OCI-LY1 (cell line): ENCODE data around the gene DDX4.

ENCODE experiments used
- H2AFZ ChIP-seq: fragments of 200-600 bp; sonication (generic), shearing (Covaris generic); 2 replicates; pipeline ENCODE4 v1.6.0; 2014; ENCODE audit warnings: antibody characterized with exemption, mild to moderate bottlenecking, low read length
- H3F3A ChIP-seq: fragments of 200-600 bp; sonication (generic), shearing (Covaris generic); 2 replicates; pipeline ENCODE4 v1.6.0; 2014; ENCODE audit warnings: mild to moderate bottlenecking, antibody characterized with exemption, low read length, moderate library complexity; ENCODE audit not compliant: insufficient read depth
- H3K27ac ChIP-seq: fragments of 200-600 bp; sonication (generic); 2 replicates; pipeline ENCODE4 v1.5.1; 2014; ENCODE audit warnings: low read length, mixed run types, mild to moderate bottlenecking, low read depth; ENCODE audit not compliant: poor library complexity, severe bottlenecking
- H3K27me3 ChIP-seq: fragments of 200-600 bp; sonication (generic); 2 replicates; pipeline ENCODE4 v1.6.0; 2014; ENCODE audit warnings: antibody characterized with exemption, mild to moderate bottlenecking, low read length, moderate library complexity; ENCODE audit not compliant: insufficient read depth
- H3K36me3 ChIP-seq: fragments of 200-600 bp; sonication (generic); 2 replicates; pipeline ENCODE4 v1.6.1; 2014; ENCODE audit warnings: mild to moderate bottlenecking, antibody characterized with exemption, low read length, moderate library complexity, mixed read lengths; ENCODE audit not compliant: insufficient read depth
- H3K4me1 ChIP-seq: fragments of 200-600 bp; sonication (generic); 2 replicates; pipeline ENCODE4 v1.5.1; 2014; ENCODE audit warnings: mild to moderate bottlenecking, low read length, moderate library complexity; ENCODE audit not compliant: insufficient read depth, severe bottlenecking
- H3K4me2 ChIP-seq: fragments of 200-600 bp; sonication (generic), shearing (Covaris generic); 2 replicates; pipeline ENCODE4 v1.6.1; 2014; ENCODE audit warnings: low read length
- H3K4me3 ChIP-seq: fragments of 200-600 bp; sonication (generic); 2 replicates; pipeline ENCODE4 v1.5.1; 2014; ENCODE audit warnings: low read length, low read depth, mild to moderate bottlenecking, mixed read lengths; ENCODE audit not compliant: poor library complexity, severe bottlenecking
- H3K79me2 ChIP-seq: fragments of 200-600 bp; shearing (Covaris generic); 2 replicates; pipeline ENCODE4 v1.6.1; 2016; ENCODE audit warnings: mixed run types, low read length, mixed read lengths; ENCODE audit not compliant: insufficient read depth
- H3K9ac ChIP-seq: fragments of 200-600 bp; sonication (generic), shearing (Covaris generic); 2 replicates; pipeline ENCODE4 v1.6.1; 2014; ENCODE audit warnings: mild to moderate bottlenecking, low read length, mixed read lengths
- H3K9me2 ChIP-seq: fragments of 200-600 bp; sonication (generic), shearing (Covaris generic); 2 replicates; pipeline ENCODE4 v1.6.1; 2014; ENCODE audit warnings: low read depth, mild to moderate bottlenecking, low read length, mixed read lengths
- H3K9me3 ChIP-seq: fragments of 200-600 bp; shearing (Covaris generic); 2 replicates; pipeline ENCODE4 v1.6.1; 2014; ENCODE audit warnings: low read length, mixed read lengths
- H4K20me1 ChIP-seq: fragments of 200-600 bp; sonication (generic), shearing (Covaris generic); 2 replicates; pipeline ENCODE4 v1.6.0; 2016; ENCODE audit warnings: mild to moderate bottlenecking, low read length; ENCODE audit not compliant: insufficient read depth
- EZH2 ChIP-seq: fragments of 200-600 bp; sonication (generic), shearing (Covaris generic); IDR thresholded peaks from 2 replicates; pipeline ENCODE4 v1.8.0; 2017; ENCODE audit warnings: borderline replicate concordance, mixed run types, mild to moderate bottlenecking, antibody characterized with exemption, low read length, moderate library complexity, mixed read lengths
- TF ChIP-seq, protein P1 (sequence below): fragments of 200-600 bp; sonication (generic), shearing (Covaris generic); IDR thresholded peaks from 2 replicates; pipeline ENCODE4 v1.5.1; 2017; ENCODE audit warnings: mild to moderate bottlenecking, antibody characterized with exemption, low read length, moderate library complexity, mixed read lengths

The DDX4 gene

DNA sequence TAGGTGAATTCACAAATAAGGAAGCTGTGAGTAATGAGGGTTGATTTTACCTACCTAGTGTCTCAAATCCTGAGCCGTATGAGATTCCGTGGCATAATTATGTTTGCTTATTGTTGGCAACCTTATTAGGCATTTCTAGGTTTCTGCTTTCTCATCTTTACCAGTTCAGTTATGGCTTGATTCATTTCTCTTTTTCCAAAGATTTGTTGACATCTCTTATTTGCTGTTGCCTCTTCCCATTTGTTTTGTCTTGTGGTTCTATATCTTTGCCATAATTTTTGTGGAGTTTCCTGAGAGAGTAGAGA is 113.8 kb downstream of the DDX4 start:
- no peak overlapping the region for H3K9ac ChIP-seq
- H3K4me1 ChIP-seq: no peaks in the 10 kb centered on the region
- no peaks in the 10 kb centered on the region for H3F3A ChIP-seq
- H2AFZ ChIP-seq: no peak overlapping the region
- no peaks in the 10 kb centered on the region for H3K79me2 ChIP-seq
- no peaks in the 10 kb centered on the region for H3K27me3 ChIP-seq
- no peaks in the 10 kb centered on the region for H3K36me3 ChIP-seq
- H3K4me2 ChIP-seq: no peak overlapping the region
- H3K9me2 ChIP-seq: no peaks in the 10 kb centered on the region
- H3K4me3 ChIP-seq: no peak overlapping the region
- no peaks in the 10 kb centered on the region for H4K20me1 ChIP-seq
- H3K27ac ChIP-seq: no peak overlapping the region
- H3K9me3 ChIP-seq: no peaks in the 10 kb centered on the region
- TF ChIP-seq, protein P1, sequence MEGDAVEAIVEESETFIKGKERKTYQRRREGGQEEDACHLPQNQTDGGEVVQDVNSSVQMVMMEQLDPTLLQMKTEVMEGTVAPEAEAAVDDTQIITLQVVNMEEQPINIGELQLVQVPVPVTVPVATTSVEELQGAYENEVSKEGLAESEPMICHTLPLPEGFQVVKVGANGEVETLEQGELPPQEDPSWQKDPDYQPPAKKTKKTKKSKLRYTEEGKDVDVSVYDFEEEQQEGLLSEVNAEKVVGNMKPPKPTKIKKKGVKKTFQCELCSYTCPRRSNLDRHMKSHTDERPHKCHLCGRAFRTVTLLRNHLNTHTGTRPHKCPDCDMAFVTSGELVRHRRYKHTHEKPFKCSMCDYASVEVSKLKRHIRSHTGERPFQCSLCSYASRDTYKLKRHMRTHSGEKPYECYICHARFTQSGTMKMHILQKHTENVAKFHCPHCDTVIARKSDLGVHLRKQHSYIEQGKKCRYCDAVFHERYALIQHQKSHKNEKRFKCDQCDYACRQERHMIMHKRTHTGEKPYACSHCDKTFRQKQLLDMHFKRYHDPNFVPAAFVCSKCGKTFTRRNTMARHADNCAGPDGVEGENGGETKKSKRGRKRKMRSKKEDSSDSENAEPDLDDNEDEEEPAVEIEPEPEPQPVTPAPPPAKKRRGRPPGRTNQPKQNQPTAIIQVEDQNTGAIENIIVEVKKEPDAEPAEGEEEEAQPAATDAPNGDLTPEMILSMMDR: no peak
- no peak for TF ChIP-seq EZH2

DNA sequence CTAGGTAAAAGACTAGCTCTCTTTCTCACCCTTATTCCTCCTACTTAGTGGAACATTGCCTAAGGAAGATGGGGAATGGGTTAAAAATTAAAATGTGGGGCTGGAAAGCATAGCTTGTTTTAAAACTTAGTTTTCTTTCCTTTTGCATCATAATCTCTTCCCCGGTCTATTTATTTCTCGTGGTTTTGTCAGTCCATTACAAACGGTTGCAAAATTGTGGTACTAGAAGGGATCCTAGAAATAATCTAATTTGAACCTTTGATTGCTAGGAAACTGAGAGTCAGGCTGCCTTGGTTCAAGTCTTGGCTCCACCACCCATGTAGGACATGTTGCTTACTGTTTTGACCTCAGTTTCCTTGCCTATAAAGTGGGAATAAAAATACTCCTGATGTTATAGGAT is 114.6 kb downstream of the DDX4 start:
- Histone ChIP-seq H2AFZ (no peak overlapping the region), H4K20me1 (no peaks in the 10 kb centered on the region), H3K79me2 (no peaks in the 10 kb centered on the region), H3K4me1 (no peaks in the 10 kb centered on the region), H3K36me3 (no peaks in the 10 kb centered on the region), H3K9ac (no peak overlapping the region), H3F3A (no peaks in the 10 kb centered on the region), H3K27me3 (no peaks in the 10 kb centered on the region), H3K4me3 (no peak overlapping the region), H3K9me3 (no peaks in the 10 kb centered on the region), H3K27ac (no peak overlapping the region), H3K4me2 (no peak overlapping the region), H3K9me2 (no peaks in the 10 kb centered on the region)
- TF ChIP-seq, protein P1: no peak
- TF ChIP-seq EZH2: no peak

DNA sequence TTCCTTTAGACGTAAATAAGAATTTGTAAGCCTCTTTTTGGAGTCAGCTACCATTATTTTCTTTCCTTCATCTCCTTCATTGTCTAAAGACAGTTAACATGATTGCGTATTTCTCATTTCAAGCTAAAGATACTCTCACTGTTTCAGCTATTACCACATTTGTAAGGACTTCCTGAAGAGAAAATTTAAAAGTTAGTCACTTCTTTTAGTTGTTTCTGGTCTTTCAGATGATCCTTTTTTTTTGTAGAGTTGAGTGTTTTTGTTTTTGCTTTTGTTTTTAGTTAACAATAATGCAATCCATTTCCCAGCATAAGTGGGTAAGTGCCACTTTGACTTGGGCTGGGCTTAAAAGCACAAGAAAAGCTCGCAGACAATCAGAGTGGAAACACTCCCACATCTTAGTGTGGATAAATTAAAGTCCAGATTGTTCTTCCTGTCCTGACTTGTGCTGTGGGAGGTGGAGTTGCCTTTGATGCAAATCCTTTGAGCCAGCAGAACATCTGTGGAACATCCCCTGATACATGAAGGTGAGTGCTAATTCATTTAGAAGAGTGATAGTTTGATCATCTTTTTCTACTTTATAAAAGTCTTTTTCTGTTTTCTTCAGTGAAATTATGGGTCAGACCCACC is 115.3 kb downstream of the DDX4 start:
- H4K20me1 ChIP-seq: no peaks in the 10 kb centered on the region
- no peak overlapping the region for H3K9ac ChIP-seq
- no peaks in the 10 kb centered on the region for H3K36me3 ChIP-seq
- H3K9me3 ChIP-seq: no peaks in the 10 kb centered on the region
- H3K4me1 ChIP-seq: no peaks in the 10 kb centered on the region
- H3K79me2 ChIP-seq: no peaks in the 10 kb centered on the region
- H3K4me3 ChIP-seq: no peak overlapping the region
- no peak overlapping the region for H3K27ac ChIP-seq
- H3K9me2 ChIP-seq: no peaks in the 10 kb centered on the region
- no peak overlapping the region for H3K4me2 ChIP-seq
- no peak for TF ChIP-seq EZH2
- TF ChIP-seq, protein P1: no peak
- H3F3A ChIP-seq: no peaks in the 10 kb centered on the region
- no peak overlapping the region for H2AFZ ChIP-seq
- no peaks in the 10 kb centered on the region for H3K27me3 ChIP-seq
